K562 (cell line): ENCODE data around the gene AURKB. TPM values are rescaled to one million over a fixed set of nuclear protein-coding genes. Genes with fewer than 3 reads are reported as not detected.

Experiments
- ATF1 ChIP-seq, 2 experiments: fragments of 450-650 bp in 1 of 2; IDR thresholded peaks; 2 replicates each; pipeline ENCODE4 v1.6.1; 2016; ENCODE audit warnings: missing compliant biosample characterization in 1 of 2, missing genetic modification characterization in 1 of 2
- ATF2 ChIP-seq: sonication (generic); formaldehyde crosslinking; IDR thresholded peaks from 2 replicates; pipeline ENCODE4 v1.8.1; 2022; ENCODE audit warnings: missing genetic modification reagents
- CBFB ChIP-seq: sonication (generic); formaldehyde crosslinking; IDR thresholded peaks from 2 replicates; pipeline ENCODE4 v1.4.0; 2020; ENCODE audit warnings: mild to moderate bottlenecking, missing genetic modification reagents
- ELK1 ChIP-seq: sonication (generic); formaldehyde crosslinking; IDR thresholded peaks from 2 replicates; pipeline ENCODE4 v1.8.1; 2022; ENCODE audit warnings: missing genetic modification reagents
- FOXK1 ChIP-seq: sonication (generic); formaldehyde crosslinking; IDR thresholded peaks from 2 replicates; pipeline ENCODE4 v1.8.0; 2022; ENCODE audit warnings: missing genetic modification reagents, mild to moderate bottlenecking, borderline replicate concordance
- HLTF ChIP-seq: fragments of 450-650 bp; IDR thresholded peaks from 2 replicates; pipeline ENCODE4 v1.6.1; 2016
- MEF2A ChIP-seq: IDR thresholded peaks from 2 replicates; pipeline ENCODE4 v1.6.1; 2011; ENCODE audit warnings: low read depth, mild to moderate bottlenecking, low read length, moderate library complexity; ENCODE audit not compliant: control insufficient read depth
- MTF1 ChIP-seq: fragments of 250-450 bp; sonication (Bioruptor Pico); IDR thresholded peaks from 2 replicates; pipeline ENCODE4 v1.9.0; 2021; ENCODE audit warnings: moderate library complexity, mild to moderate bottlenecking, inconsistent platforms, borderline replicate concordance
- MXD1 ChIP-seq: fragments of 250-450 bp; sonication (Bioruptor Pico); IDR thresholded peaks from 2 replicates; pipeline ENCODE4 v1.8.0; 2021; ENCODE audit warnings: borderline replicate concordance, mild to moderate bottlenecking, moderate library complexity; ENCODE audit not compliant: poor library complexity, severe bottlenecking
- MXI1 ChIP-seq: IDR thresholded peaks from 2 replicates; pipeline ENCODE4 v1.6.1; 2011; ENCODE audit warnings: low read depth, mild to moderate bottlenecking, improper control_type of control experiment, low read length
- NKRF ChIP-seq: fragments of 450-650 bp; IDR thresholded peaks from 2 replicates; pipeline ENCODE4 v1.6.1; 2016; ENCODE audit warnings: borderline replicate concordance
- NUFIP1 ChIP-seq: fragments of 450-650 bp; IDR thresholded peaks from 2 replicates; pipeline ENCODE4 v1.6.1; 2018; ENCODE audit not compliant: partially characterized antibody
- RBM15 ChIP-seq: fragments of 200-400 bp; formaldehyde crosslinking; IDR thresholded peaks from 2 replicates; pipeline ENCODE4 v1.6.1; 2018; ENCODE audit warnings: mild to moderate bottlenecking, low read length, moderate library complexity; ENCODE audit not compliant: insufficient read depth
- RBM22 ChIP-seq: fragments of 200-400 bp; formaldehyde crosslinking; IDR thresholded peaks from 2 replicates; pipeline ENCODE4 v1.6.1; 2018; ENCODE audit warnings: low read length, low read depth; ENCODE audit not compliant: poor library complexity, severe bottlenecking
- SAFB ChIP-seq: fragments of 200-400 bp; formaldehyde crosslinking; IDR thresholded peaks from 2 replicates; pipeline ENCODE4 v1.6.1; 2017; ENCODE audit warnings: low read depth, low read length, borderline replicate concordance
- SIN3B ChIP-seq: fragments of 450-650 bp; IDR thresholded peaks from 2 replicates; pipeline ENCODE4 v1.6.1; 2017; ENCODE audit warnings: low read depth, mild to moderate bottlenecking, moderate library complexity
- SMARCA5 ChIP-seq: fragments of 450-650 bp; IDR thresholded peaks from 2 replicates; pipeline ENCODE4 v1.6.1; 2016
- UBTF ChIP-seq, 2 experiments: IDR thresholded peaks; 2 replicates each; pipeline ENCODE4 v1.6.1; 2012; ENCODE audit warnings: improper control_type of control experiment in 2 of 2, low read depth in 2 of 2, low read length in 2 of 2, borderline replicate concordance in 1 of 2
- ZNF197 ChIP-seq: fragments of 200-800 bp; sonication (Bioruptor generic); IDR thresholded peaks from 2 replicates; pipeline ENCODE4 v1.6.1; 2016; ENCODE audit warnings: low read depth, missing genetic modification characterization, missing compliant biosample characterization
- ZNF77 ChIP-seq: fragments of 250-450 bp; sonication (Bioruptor Pico); IDR thresholded peaks from 2 replicates; pipeline ENCODE4 v1.5.0; 2020
- polyA plus RNA-seq, 8 experiments: library from polyadenylated mRNA; depleted of rRNA in 4 of 8; stranded (reverse) in 5 of 8; unstranded in 3 of 8; fragments of >200 nt; fragmentation: Nextera tagmentation in 2 of 8; fragmentation: Illumina TruSeq in 1 of 8; extraction: Ambion mirVana in 2 of 8; extraction: Trizol in 1 of 8; gene quantifications; 2 replicates each; pipeline versions ENCODE4 v1.2.1 to v1.2.3, GENCODE V29; 2011 to 2014; ENCODE audit warnings: inconsistent platforms in 1 of 8, missing spikeins in 1 of 8
- total RNA-seq, 7 experiments: library from RNA; depleted of rRNA in 6 of 7; stranded (reverse); fragments of >200 nt in 6 of 7; fragmentation: Illumina TruSeq in 2 of 7; extraction: Trizol in 2 of 7; gene quantifications; 2 replicates each; pipeline versions ENCODE4 v1.2.1 to v1.2.3, GENCODE V29; 2011 to 2021; ENCODE audit warnings: low replicate concordance in 1 of 7

The AURKB gene
- total and polyA plus RNA-seq, 9 of the 15 experiments (the other 6 are each of a cell fraction or from before 2014, with no cell fraction given): 27.2 to 114 (median 74.8) TPM

- TF ChIP-seq NUFIP1: no peak
- no peak for TF ChIP-seq FOXK1 (CRISPR knock-in tag)
- no peak for TF ChIP-seq HLTF
- no peak for TF ChIP-seq SMARCA5
- no peak for TF ChIP-seq ZNF77 (CRISPR knock-in tag)
- TF ChIP-seq MXD1 (CRISPR knock-in tag): peak; percentile 82
- TF ChIP-seq SAFB: peak; percentile 83; the same call in 1 of the 2 replicates
- TF ChIP-seq NKRF: peak; percentile 98
- peak; percentile 97 for TF ChIP-seq ATF1 (CRISPR knock-in tag; IDR thresholded peaks at IDR 0.05)
- TF ChIP-seq ATF1 (tag; IDR thresholded peaks at IDR 0.05): peak; percentile 99
- no peak for TF ChIP-seq UBTF (IDR thresholded peaks at IDR 0.05; ENCODE audit: borderline replicate concordance in 1 of 2, low read depth in 2 of 2, low read length in 2 of 2)
- TF ChIP-seq SIN3B: peak; percentile 81
- 0 out of 2 replicates have a peak, but pooled peaks have one; percentile 30 for TF ChIP-seq ATF2 (CRISPR knock-in tag)
- TF ChIP-seq MXI1: peak; percentile 93
- TF ChIP-seq ZNF197: no peak
- no peak for TF ChIP-seq MEF2A
- no peak for TF ChIP-seq RBM15
- no peak for TF ChIP-seq ELK1 (CRISPR knock-in tag)
- TF ChIP-seq MTF1 (CRISPR knock-in tag): no peak
- no peak for TF ChIP-seq RBM22
- TF ChIP-seq CBFB: no peak
These were observed 38.6 kb upstream of the AURKB start, which contains the start of gene PFAS (continued) for GRCh38 chr17:8248751-8249607.
